Measurements from ENCODE around the gene WDR70. TPM values are rescaled to one million over a fixed set of nuclear protein-coding genes. Genes with fewer than 3 reads are reported as not detected.
A peak's percentile ranks its signal among the peaks of the same experiment; 100 is the strongest.
"Not testable (repeated sequence)": the region's sequence is repeated elsewhere in the genome, so short reads cannot be mapped to it uniquely, and the experiment has no call there.

The WDR70 gene
- polyA plus RNA-seq, 12 donors = 19.9 to 41.3 (median 33.6) TPM; not detected in 1

GRCh38 chr5:37511646-37512045 lies 132.5 kb downstream of the WDR70 start:
- no peak for DNase-seq

GRCh38 chr5:37514946-37515345 lies 135.8 kb downstream of the WDR70 start:
- no peak for DNase-seq

DNA sequence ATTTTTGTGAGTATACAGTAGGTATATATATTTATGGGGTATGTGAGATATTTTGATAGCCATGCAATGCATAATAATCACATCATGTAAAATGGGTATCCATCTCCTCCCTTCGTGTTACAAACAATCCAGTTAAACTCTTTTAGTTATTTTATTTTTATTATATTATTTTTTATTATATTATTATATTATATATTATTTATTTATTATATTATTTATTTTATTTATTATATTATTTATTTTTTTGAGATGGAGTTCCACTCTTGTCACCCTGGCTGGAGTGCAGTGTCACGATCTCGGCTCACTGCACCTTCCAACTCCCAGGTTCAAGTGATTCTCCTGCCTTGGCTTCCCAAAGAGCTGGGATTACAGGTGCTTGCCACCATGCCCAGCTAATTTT lies 138.6 kb downstream of the WDR70 start:
- DNase-seq = no peak

DNA sequence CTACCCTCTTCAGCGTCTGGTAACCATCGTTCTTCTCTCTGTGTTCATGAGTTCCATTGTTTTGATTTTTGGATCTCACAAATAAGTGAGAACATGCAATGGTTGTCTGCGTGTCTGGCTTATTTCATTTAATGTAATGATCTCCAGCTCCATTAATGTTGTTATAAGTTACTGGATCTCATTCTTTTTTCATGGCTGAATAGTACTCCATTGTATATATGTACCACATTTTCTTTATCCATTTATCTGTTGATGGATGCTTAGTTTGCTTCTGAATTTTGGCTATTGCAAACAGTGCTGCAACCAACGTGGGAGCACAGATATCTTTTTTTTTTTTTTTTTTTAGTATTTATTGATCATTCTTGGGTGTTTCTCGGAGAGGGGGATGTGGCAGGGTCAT lies 139.2 kb downstream of the WDR70 start:
- not testable (repeated sequence) for DNase-seq

- DNase-seq = no peak
These were observed 140.2 kb downstream of the WDR70 start for GRCh38 chr5:37519304-37519703.

DNA sequence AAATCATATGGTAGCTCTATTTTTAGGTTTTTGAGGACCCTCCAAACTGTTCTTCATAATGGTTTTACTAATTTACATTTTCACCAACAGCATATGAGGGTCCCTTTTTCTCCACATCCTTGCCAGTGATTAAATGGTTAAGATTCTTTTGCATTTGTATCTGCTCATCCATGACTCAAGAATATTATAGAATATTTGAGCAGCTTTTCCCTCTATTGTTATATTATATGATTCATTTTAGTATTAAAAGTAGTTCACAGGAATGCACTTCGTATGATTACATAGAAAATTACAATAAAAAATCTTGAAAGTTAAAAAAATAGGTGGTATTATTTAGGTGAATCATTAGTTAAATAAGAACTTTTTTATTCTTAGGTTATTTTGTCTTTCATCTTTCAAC lies 140.7 kb downstream of the WDR70 start:
- DNase-seq = no peak

- DNase-seq = no peak
These were observed 141.7 kb downstream of the WDR70 start for GRCh38 chr5:37520811-37521210.

DNA sequence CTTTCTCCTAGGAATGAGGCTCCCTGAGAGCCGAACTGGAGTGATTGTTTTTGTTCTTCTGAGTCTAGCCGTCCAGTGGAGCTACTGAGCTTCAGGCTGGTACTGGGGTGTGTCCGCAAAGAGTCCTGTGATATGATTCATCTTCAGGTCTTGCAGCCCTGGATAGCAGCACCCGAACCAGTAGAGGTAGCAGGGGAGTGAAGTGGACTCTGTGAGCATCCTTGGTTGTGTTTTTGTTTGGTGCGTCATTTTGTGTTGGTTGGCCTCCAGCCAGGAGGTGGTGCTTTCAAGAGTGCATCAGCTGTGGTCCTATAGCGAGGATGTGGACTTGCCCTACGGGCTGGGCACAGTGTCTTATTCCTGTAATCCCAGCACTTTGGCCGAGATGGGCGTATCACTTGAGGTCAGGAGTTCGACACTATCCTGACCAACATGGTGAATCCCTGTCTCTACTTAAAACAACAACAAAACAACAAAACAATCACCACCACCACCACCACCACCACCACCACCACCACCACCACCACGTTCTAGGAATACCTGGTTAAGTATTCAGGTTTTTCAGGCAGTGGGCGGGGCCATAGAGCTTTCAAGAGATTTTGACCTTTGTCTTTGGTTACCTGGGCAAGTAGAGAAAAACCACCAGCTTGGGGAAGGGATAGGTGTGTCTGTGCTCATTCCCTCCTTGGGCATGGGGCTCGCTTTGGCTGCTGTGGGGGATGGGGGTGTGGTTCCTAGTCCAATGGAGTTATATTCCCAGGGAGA lies 154.0 kb downstream of the WDR70 start:
- no peak for DNase-seq

GRCh38 chr5:37533851-37534250 lies 154.7 kb downstream of the WDR70 start:
- no peak for DNase-seq

DNA sequence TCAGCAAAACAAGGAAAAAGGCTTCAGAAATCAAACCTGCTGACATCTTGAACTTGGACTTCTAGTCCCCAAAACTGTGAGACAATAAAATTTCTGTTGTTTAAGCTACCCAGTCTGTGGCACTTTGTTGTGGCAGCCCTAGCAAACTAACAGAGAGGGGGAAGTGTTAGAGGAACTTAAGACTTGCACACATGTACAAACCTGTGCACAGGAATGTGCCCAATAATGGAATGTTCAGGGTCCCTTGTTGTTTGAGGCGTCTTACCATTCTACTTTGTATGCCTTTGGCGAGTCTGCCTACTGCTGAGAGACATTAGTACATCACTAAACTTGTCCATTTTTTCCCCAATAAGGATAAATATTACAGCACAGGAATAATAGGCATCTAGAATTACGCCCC lies 160.3 kb downstream of the WDR70 start:
- DNase-seq = no peak

GRCh38 chr5:37543216-37543615 lies 164.1 kb downstream of the WDR70 start:
- no peak for DNase-seq

DNA sequence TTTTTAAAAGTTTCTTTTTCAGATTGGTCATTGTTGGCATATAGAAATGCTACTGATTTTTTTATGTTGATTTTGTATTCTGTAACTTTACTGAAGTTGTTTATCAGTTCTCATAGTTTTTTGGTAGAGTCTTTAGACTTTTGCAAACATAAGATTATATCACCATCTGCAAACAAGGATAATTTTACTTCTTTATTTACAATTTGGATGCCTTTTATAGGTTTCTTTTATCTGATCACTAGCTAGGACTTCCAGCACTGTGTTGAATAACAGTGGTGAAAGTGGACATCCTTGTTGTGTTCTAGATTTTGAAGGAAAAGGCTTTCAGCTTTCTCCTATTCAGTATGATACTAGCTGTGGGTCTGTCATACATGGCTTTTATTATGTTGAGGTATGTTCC lies 170.3 kb downstream of the WDR70 start:
- no peak for DNase-seq

- DNase-seq = no peak
These were observed 173.0 kb downstream of the WDR70 start for GRCh38 chr5:37552161-37552560.

DNA sequence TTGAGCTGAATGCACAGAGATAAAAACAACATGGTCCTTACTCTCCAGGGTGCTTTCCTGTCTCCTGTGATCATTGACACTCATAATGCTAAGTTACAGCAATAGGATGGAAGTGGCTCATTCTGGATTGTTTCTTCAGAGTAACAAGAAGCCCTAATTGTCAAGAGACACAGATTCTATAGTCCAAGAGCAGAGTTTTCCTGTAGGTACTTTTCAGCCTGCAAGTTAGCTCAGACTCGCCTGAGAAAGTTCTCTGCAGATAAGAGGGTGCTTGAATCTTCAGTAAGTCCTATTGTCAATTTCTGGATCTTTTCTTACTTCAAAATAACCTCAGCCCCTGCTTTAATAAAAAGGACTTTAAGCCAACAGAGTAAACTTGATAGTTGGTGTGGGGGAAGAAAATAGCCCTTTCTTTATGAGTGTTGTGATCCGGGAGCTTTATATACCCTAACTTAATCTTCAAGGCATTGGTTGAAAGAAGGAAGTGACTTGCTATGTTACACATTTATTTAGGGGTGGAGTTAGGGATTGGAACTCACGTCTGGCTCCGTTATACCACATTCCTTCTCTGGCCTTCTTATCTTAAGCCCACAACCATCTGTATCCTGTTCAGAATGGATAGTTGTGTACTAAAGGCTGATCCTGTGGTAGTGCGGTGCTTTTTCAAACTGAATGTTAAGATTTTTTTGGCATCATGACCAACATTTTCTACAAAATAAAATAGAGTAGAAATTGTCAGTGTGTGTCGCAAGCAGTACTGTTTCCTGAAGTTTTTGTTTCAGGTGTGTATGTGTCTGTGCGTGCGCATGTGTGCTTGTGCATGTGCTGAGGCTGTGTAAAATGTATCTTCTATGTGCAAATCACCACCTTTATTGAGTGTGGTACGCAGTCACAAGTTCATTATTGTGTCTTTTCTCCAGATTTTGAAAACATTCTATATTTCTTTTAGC lies 173.9 kb downstream of the WDR70 start:
- peak; percentile 5 for DNase-seq

GRCh38 chr5:37553720-37554404 lies 174.7 kb downstream of the WDR70 start:
- DNase-seq = peak; percentile 53

GRCh38 chr5:37554405-37554739 lies 175.3 kb downstream of the WDR70 start:
- no peak for DNase-seq

DNA sequence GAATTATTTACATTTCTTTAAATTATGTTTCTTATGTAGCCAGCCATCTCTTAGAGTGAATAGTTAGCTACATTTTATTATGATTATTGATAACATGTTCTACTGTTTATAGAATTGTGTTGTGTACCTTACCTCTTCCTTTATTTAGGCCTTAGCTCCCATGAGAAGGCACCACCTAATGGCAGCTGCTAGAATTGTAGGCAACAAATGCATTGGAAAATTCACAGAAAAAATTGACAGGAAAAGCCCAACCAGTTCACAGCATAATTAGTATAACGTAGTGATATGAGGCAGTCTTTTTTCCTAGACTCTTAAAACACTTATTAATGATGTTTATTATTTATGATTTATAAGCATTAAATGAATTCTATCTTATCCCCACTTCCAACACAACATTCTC lies 175.8 kb downstream of the WDR70 start:
- DNase-seq = no peak

GRCh38 chr5:37557734-37558293 lies 178.7 kb downstream of the WDR70 start:
- no peak for DNase-seq

- no peak for DNase-seq
These were observed 186.0 kb downstream of the WDR70 start for GRCh38 chr5:37565062-37565670.

DNA sequence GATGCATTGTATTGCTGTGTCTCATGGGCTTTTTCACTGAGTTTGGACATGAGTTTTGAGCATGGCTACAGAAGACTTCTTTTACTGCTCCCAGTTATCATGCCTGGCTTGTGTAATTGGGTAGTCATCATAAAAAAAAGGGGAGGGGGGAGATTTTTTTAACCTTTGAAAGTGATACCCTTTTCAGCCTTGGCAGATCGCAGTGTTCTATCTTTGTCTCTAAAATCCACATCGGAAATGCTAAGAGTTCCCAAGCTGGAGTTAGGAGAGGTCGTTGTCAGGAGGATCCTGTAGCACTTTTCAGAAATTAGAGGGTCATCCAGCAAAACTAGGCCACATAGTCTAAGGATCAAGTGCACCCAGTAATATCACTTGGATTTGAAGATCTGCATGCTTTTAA lies 188.4 kb downstream of the WDR70 start:
- DNase-seq = no peak

- no peak for DNase-seq
These were observed 189.1 kb downstream of the WDR70 start for GRCh38 chr5:37568018-37568753.

Data from muscle of arm (tissue), 12 donors.